HPDE6-E6E7 (cell line): ENCODE data around the gene IARS1.

Source experiments
- DNase-seq: peaks from one replicate; pipeline ENCODE4 v3.0.0; 2011; ENCODE audit warnings: missing footprints; ENCODE audit errors: extremely low spot score

The IARS1 gene

DNA sequence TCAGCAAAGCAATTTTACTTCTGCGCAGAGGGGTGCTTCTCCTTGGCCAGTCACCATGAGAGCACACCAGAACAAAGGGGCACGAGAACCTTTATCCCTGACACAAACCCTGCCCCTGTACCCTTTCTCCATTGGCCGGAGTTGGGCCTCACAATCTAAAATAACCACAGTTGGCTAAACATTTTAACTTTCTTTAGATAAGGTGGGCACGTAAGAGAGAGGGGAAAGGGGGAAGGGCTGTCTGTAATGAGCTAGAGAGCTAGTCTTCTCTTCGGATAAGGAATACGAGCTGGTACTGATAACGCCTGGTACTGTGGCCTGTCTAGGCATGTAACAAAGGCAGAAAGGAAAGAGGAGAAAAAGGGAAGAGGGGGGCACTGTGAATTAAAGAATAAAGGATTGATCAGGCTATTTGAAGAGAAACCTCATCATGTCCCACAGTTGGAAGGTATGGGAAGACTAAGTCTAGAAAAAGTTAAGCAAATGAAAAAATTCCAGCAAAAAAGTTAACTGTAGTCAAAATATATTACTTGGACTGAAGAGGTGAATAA is 1.8 kb upstream of the IARS1 start:
- no peak for DNase-seq

DNA sequence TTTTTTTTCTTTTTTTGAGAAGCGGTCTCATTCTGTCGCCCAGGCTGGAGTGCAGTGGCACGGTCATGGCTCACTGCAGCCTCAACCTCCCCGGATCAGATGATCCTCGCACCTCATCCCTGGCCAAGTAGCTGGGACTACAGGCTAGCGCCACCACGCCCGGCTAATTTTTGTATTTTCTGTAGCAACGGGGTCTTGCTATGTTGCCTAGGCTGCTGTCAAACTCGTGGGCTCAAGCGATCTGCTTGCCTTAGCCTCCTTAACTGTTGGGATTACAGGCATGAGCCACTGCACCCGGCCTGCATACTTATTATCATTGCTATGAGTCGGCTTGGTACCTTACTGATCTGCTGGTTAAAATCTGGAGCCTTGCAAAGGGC is 790 bp upstream of the IARS1 start:
- DNase-seq, result no peak

DNA sequence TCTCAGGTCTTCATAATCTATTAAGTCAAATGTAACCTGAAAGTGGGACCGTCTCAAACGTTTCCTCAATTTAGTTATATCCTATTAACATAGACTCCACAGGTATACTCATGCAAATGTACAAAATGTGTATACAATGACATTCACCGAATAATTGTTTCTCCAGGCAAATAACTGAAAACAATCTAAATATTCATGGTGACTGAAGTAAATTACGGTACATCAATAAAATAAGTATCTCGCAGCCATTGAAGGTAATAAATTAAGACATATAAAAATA is 482 bp downstream of the IARS1 start:
- DNase-seq, result no peak

DNA sequence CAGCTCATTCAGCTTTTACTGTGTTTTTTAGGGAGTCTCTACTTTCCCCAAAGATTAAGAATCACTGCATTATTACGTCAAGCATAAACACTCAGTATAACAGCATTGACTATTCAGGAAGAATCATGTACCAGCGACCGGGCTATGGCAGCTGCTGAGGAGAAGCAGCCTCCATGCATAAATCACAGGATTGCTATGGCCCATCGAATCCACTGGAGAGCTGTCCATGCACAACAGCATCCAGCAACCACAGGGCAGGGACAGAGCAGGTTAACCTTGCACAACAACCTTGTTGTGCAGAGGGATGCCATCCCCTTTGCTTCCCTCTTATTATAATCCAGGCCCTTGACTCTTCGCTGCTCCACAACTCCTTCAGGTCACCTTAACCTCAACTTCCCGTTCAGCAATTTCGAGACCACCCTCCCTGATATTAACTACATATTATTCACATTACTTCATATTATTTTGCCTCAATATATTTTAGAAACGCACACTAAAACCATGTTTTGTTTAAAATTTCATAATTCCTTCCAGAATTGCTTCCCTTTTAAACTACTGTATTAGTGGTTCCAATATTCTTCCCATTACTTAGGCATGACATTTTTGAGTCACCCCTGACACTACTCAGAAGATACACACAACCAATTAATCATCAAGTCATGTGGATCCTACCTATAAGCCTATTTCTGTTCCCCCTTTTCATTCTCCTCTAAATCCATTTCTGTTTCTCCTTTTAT is 991 bp downstream of the IARS1 start:
- no peak for DNase-seq

DNA sequence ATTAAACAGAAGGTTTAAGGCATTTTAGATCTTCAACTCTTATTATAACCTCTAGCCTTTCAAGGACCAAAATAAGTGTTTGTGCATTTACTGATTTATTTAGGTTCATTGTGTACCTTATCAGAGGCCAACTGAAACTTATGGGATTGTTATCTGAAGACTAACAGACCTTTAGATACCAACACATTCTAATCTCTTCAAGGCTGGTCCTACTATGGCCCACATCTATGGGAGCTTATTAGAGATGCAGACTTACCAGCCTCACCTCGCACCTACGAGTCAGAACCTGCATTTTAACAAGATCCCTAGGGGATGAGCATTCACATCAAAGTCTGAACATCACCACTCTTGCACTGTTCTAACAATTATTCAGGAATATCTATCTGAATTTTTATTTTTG is 1.9 kb downstream of the IARS1 start:
- no peak for DNase-seq

DNA sequence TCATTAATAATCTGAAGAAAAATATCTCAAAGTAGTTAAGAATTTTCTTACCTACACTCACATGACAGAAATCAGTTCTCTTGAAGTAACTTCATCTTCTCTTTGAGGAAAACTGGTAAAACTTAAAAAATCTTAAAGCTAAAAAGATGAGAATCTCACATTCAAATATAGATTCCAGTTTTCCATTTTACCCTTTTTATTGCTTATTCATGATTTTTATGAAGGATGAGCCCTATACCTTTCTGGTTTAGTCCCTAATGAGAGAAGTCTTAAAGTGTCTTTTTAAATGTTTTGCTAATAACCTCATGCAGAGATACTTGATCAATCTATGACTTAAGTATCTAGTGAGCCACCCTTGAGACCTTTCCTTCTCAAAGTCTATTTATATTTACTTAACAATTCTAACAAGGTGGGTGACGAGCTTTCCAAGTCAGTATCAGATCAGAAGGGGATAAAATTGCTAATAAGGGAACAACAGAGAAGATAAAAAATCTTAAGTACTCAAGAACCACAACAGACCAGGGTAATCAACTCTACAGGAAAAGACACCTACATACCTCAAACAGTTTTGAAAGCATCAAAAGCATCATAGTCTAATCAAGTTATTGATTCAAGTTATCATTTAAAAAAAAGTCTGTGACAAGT is 2.6 kb downstream of the IARS1 start:
- DNase-seq, result no peak

DNA sequence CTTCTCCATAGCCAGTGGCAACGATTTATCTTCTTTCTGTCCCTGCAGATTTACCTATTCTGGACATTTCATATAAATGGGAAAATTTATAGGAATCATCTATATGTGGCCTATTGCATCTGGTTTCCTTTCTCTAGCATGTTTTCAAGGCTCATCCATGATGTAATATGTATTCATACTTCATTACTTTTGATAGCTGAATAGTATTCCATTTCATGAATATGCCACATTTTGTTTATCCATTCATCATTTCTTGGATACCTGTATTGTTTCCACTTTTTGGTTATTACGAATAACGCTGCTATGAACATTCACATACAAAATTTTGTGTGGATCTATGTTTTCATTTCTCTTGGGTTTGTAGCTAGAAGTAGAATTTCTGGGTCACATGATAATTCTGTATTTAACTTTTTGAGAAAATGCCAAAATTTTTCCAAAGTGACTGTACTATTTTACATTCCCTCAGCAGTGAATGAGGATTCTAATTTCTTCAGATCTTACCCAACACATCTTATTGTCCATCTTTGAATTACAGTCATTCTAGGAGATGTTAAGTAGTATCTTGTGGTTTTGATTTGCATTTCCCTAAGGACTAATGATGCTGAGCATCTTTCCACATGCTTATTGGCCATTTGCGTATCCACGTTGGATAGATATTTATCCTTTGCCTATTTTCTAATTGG is 3.6 kb downstream of the IARS1 start:
- no peak for DNase-seq

DNA sequence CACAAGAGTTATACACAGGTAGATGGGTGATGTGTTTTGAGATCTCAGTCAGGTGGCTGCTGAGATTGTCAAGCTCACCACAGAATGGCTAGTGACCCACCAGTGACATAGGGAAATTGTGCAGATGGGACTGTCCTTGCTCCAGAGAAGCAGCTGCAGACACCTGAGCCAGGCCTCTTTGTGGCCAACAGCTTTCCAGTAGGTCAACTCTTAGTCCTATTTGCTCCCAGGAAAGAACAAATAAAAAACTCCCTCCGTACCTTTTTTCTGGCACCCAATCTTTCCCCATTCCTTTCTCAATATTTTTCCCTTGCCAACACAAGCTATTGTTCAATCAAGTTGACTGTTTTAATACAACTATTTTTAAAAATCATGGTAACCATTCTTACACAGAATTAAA is 14.2 kb downstream of the IARS1 start:
- no peak for DNase-seq

DNA sequence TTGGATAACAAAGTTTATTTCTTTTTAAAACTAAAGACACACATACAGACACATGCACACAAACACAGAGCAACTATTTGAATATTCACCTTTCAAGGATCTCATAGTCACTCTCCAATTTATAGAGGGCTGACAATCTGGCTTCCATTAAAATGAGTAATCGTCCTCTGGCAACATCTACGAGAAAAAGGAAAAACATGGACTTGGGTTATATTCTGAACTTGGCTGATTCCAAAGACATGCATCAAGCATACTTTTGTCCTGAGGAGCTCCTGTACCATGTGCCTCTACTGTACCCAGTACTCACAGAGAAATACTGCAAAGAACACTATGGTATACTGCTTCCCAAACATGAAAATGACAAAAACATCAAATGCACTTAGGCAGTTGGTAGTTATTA is 15.4 kb downstream of the IARS1 start:
- DNase-seq, result no peak

DNA sequence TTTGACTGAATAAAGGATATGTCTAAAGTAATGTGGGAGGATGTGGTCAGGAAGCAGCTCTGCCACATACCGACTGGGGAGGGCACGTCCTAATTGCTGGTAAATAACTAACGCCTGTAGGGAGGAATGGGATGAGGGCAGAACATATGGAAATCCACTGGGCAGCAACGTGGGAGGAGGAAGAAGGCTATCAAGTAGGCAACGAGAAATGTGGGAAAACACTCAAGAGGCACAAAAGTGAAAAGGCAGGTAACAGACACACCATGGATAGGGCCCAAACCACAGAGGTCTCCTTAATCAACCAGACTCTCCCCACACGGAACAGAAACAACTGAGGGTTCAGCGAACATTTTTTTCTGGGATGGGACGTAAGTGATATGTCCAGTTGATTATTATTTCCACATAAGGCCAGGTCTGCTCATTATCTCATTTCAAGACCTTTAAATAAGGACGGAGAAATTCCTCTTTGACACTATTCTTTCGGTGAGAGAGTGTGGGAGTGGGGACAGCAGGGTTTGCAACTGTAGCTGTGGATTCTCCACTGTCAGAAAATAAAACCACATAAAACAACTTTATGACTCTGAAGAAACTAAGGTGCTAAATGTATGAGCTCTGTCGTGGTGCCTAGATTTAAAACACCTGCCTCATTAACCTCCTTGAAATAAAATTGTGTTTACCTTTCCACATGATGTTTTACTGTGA is 17.0 kb downstream of the IARS1 start:
- no peak for DNase-seq

DNA sequence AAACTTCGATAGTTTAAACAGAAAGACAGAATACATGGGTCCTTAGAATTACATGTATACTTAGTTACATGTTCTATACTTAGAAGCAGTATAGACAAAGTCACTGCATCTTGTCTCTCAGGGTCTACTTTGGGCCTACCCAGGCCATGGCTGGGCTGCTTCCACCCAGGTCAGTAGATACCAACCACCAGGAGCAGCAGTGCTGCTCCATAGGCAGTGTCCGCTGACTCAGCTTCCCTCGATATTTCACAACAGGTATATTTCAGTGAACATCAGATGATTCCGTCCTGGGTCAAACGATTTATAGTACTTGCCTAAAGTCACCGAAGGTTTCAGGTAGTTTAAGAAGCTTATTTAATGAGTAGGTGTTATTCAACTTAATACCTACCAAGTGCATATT is 18.0 kb downstream of the IARS1 start:
- no peak for DNase-seq

DNA sequence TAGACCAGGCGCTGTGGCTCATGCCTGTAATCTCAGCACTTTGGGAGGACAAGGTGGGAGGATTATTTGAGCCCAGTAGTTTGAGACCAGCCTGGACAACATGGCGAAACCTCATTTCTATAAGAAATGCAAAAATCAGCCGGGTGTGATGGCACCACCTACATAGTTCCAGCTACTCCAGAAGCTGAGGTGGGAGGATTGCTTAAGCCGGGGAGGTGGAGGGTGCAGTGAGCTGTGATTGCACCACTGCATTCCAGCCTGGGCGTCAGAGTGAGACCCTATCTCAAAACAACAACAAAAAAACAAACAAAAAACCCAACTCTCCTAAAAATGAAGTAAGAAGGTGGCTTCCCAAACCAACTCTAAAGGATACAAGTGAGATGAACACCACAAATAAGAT is 23.0 kb downstream of the IARS1 start:
- no peak for DNase-seq

DNA sequence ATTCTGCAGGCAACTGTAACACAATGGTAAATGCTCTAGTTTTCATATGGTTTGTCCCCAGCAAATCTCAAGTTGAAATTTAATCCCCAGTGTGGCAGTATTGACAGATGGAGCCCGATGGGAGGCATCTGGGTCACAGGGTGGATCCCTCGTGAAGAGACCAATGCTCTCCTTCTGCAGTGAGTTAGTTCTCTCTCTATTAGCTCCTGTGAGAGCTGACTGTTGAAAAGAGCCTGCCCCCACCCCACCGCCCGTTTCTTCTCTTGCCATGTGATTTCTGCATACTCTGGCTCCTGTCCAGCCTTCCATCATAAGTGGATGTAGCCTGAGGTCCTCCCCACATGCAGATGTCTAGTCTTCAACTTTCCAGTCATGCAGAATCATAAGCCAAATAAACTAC is 27.0 kb downstream of the IARS1 start:
- no peak for DNase-seq

DNA sequence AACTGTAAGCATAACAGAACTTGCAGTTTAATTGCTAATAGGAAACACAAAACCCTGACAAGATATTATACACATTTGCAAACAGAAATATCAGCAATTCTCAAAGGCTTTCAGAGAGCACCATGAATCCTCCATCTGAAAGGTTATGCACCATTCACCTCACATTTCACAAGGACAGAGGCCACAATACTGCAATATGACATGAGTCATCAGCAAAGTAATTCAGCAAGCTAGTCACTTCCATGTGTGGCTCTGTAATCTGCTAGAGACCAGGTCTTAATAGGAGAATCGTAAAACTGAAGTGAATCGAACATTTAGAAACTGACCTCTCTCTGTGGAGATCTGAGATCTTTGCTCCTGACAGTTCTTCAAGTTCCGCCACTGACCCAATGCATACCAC is 28.3 kb downstream of the IARS1 start:
- DNase-seq, result no peak

DNA sequence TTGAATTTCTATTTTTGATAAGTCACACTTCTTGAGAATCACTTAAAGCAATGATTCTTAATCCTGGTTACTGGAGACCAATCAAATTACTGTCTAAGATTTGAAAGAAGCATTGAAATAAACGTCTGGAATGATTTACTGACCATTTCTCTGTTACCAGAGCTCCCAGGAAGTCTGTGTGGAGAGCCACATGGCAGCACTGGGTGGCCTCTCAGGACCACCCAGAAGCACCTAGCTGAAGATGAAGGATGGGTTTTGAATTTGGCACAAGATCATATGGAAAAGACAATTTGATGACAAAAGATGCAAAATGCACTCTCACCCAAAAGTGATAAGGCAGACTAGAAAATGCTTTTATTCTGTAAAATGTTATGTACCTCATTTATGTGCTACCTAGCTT is 30.4 kb downstream of the IARS1 start:
- DNase-seq, result no peak

DNA sequence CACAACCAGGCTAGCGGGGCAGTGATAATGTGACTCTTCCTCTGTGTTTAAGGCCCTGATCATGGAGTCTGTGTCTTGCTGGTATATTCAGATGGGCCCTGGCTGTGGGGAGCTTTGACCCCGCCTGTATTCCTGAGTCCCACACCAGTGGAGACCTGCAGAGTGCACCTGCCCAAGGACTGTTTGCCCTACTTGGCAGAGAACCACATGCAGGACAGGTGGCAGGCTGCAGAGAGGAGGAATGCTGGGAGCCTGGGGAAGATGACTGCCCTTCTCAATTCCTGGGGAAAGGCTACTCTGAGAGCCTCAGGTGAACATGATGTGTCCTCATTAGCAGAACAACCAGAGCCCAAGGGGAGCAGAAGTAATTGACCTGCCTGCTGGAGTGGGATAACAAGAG is 36.2 kb downstream of the IARS1 start:
- DNase-seq, result no peak

DNA sequence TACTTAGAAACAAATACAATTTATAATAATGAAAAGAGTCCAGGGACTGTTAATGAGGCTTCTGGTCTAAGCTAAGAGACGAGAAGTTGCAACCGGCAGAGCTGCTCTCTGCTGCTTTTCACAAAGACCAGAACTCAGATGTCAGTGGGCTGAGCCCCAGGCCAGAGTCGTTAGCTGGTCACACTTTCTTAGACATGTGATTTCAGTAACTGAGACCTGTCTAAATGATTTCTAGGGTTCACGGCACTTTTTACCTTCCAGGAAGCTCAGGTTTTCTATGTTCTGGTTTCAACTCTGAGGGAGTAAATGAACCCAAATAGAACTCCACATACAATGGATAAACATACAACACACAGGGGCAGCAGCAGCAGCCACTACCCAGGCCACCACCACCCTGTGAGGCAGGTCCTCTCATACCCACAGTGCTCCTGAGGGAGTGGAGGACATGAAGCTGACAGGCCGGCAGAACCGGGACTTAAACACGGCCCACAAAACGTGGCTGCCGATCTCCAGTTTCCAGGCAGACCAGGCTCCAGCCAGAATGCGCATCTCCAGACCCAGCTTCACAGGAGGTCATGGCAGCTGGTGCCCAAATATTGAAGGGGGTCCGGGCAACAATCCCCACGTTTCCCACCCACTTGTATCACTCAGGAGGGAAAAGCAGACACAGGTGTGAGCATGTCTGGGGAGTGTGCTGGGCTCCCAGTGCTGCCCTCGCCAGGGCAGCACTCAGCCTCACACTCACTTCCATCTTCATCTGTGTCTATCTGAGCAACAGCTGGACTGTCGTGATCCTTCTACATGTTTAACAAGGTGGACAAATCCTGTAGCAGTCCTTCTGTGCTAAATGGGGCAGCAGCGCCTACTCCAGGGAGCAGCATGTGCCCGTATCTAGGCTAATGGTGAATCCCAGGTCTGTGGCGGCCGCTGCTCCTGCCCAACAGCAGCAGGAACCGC is 38.8 kb downstream of the IARS1 start:
- DNase-seq, result no peak

DNA sequence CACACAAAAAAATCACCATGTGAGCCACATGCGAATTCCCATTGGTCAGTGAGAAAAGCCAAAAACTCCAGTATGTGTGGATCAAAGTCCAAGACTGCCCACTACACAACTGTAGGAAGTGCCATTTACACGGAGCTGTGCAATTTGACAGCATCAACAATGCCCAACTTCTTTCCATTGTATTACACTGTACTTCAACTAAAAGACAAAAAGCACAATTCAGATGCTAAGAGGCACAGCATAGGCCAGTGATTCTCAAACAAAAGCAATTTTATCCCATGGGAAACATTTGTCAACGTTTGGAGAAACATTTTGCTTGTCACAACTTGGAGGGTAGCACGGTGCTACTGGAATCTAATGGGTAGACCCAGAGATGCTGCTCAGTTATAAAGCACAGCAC is 39.8 kb downstream of the IARS1 start:
- DNase-seq, result no peak

DNA sequence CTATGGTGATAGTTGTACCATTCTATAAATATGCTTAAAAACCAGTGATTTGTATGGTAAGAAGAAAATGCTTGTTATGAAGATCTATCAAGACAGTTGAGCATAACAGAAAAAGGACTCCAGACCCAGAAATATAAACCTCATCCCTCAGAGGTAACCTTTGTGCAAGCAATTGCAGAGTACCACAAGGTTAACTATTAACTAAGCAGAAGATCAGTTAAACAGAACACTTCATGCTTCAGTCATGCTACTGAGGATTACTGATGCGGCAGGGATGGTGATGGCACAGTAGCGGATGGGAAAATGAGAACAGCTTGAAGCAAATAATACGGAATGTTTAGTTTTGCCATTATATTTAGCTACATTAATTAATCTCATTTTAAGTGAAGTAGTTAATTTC is 45.5 kb downstream of the IARS1 start:
- DNase-seq, result no peak

DNA sequence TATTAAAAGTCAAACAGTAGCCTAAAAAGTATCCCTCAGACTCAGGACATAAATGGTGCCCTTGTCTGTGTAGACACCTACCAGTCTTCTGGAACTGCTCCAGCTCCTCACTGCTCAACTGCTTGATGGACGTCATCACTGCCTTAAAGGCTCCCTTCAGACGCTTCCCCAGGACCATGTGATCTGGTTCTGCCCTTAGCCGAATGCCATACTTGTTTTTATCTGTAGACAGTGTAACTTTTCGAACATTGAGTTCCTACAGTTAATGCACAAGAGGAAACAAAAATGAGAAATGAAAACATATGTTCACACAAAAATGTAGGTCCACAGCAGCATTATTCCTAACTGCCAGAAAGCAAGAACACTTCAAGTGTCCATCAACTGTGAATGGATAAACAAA is 46.2 kb downstream of the IARS1 start:
- no peak for DNase-seq

DNA sequence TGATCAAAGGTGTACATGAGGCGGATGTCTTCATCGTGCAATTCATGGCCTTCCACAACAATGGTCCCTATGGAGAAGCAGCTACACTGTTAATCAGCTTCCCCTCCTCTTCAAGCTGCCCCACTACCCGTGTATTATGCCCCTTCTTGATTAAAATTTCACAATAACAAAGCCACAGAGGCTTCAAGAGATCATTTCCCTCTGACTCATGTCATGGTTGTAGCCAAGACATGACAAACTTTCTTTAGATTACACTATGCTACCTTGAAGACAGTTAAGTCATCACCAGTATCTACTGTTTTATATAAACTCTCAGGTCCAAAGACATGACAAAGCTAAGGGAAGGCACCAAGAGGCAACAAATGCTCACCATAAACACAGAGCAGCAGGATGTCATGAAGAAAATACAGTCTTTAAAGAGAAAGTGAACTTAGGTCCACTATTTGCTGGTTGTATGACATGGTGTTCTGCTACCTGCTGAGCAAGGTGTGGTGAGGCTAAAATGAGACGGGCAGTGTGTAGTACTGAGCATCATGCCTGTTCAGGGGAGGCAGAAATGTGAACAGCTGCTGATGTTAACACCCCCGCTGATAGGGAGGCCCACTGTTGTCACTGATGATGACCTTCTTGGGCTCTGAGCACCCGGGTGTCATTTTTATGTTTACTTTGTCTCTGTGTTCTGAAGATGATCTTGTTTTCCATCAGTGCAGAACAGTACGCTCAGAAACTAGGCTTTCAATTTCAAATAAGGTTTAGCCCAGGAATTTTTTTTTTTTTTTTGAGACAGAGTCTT is 48.3 kb downstream of the IARS1 start:
- DNase-seq, result no peak
